ENCODE measurements around the gene GUCD1. TPM values are rescaled to one million over a fixed set of nuclear protein-coding genes. Genes with fewer than 3 reads are reported as not detected.

GUCD1 gene
- total RNA-seq, 2 donors from 2014 or later, result 188 to 207 TPM

GRCh38 chr22:24567668-24568067 lies 12.7 kb upstream of the GUCD1 start:
- no peak for TF ChIP-seq CTCF (IDR thresholded peaks at IDR 0.05)
- Histone ChIP-seq H3K4me1 (no peaks in the 10 kb centered on the region), H3K27me3 (no peaks in the 10 kb centered on the region), H3K9me3 (no peaks in the 10 kb centered on the region), H3K27ac (no peak overlapping the region), H3K36me3 (peaks cover 5% of the 10 kb centered on the region), H3K4me3 (no peak overlapping the region), H3K9ac (ENCODE audit: low read depth in 2 of 2, low read length in 2 of 2) (no peak overlapping the region)
- intact Hi-C loops (cut with DNase I), result no loop called here
- no peak for DNase-seq

GRCh38 chr22:24566899-24567511 lies 12.1 kb upstream of the GUCD1 start:
- H3K36me3 ChIP-seq, result peaks cover 5% of the 10 kb centered on the region

GRCh38 chr22:24565077-24565476 lies 10.1 kb upstream of the GUCD1 start:
- no peak for DNase-seq
- H3K27me3 ChIP-seq, result no peaks in the 10 kb centered on the region
- H3K4me3 ChIP-seq, result no peak overlapping the region
- no peaks in the 10 kb centered on the region for H3K9me3 ChIP-seq
- H3K36me3 ChIP-seq, result peaks cover 11% of the 10 kb centered on the region
- H3K9ac ChIP-seq (ENCODE audit: low read depth in 2 of 2, low read length in 2 of 2), result no peak overlapping the region
- TF ChIP-seq CTCF (IDR thresholded peaks at IDR 0.05), result no peak
- intact Hi-C loops (cut with DNase I), result no loop called here
- H3K4me1 ChIP-seq, result no peaks in the 10 kb centered on the region
- H3K27ac ChIP-seq, result no peak overlapping the region

More at GRCh38 chr22:24566899-24567511, 12.1 kb upstream of the GUCD1 start:
- H3K4me3 ChIP-seq, result no peak overlapping the region
- TF ChIP-seq CTCF (IDR thresholded peaks at IDR 0.05), result no peak
- no peak overlapping the region for H3K9ac ChIP-seq (ENCODE audit: low read depth in 2 of 2, low read length in 2 of 2)
- H3K27ac ChIP-seq, result no peak overlapping the region
- no peaks in the 10 kb centered on the region for H3K9me3 ChIP-seq
- DNase-seq, result no peak
- no peaks in the 10 kb centered on the region for H3K27me3 ChIP-seq
- intact Hi-C loops (cut with DNase I), result no loop called here
- H3K4me1 ChIP-seq, result no peaks in the 10 kb centered on the region

GRCh38 chr22:24564376-24565058 lies 9.6 kb upstream of the GUCD1 start:
- Histone ChIP-seq H3K36me3 (peaks cover 11% of the 10 kb centered on the region), H3K9me3 (no peaks in the 10 kb centered on the region), H3K27me3 (no peaks in the 10 kb centered on the region), H3K27ac (no peak overlapping the region), H3K9ac (ENCODE audit: low read depth in 2 of 2, low read length in 2 of 2) (no peak overlapping the region), H3K4me1 (no peaks in the 10 kb centered on the region), H3K4me3 (no peak overlapping the region)
- no peak for DNase-seq
- intact Hi-C loops (cut with DNase I), result no loop called here
- no peak for TF ChIP-seq CTCF (IDR thresholded peaks at IDR 0.05)

- H3K27me3 ChIP-seq, result no peaks in the 10 kb centered on the region
- H3K9me3 ChIP-seq, result no peaks in the 10 kb centered on the region
- DNase-seq, result no peak
- H3K9ac ChIP-seq (ENCODE audit: low read depth in 2 of 2, low read length in 2 of 2), result no peak overlapping the region
- H3K27ac ChIP-seq, result no peak overlapping the region
- no peak overlapping the region for H3K4me3 ChIP-seq
- no peaks in the 10 kb centered on the region for H3K4me1 ChIP-seq
- peaks cover 11% of the 10 kb centered on the region for H3K36me3 ChIP-seq
- no peak for TF ChIP-seq CTCF (IDR thresholded peaks at IDR 0.05)
- intact Hi-C loops (cut with DNase I), result no loop called here
Measured at GRCh38 chr22:24563246-24563645, 8.3 kb upstream of the GUCD1 start.

Data from colonic mucosa (tissue), 4 donors.